Erythroblast (primary cell): ENCODE measurements around the gene CD47.

Experiments
- GATA1 ChIP-seq: IDR thresholded peaks from 2 replicates; pipeline ENCODE4 v1.6.1; 2011; ENCODE audit warnings: low read depth, mild to moderate bottlenecking, control low read depth, low read length, moderate library complexity
- POLR2A ChIP-seq: IDR thresholded peaks from 2 replicates; pipeline ENCODE4 v1.6.1; 2011; ENCODE audit warnings: mild to moderate bottlenecking, low read length

DNA sequence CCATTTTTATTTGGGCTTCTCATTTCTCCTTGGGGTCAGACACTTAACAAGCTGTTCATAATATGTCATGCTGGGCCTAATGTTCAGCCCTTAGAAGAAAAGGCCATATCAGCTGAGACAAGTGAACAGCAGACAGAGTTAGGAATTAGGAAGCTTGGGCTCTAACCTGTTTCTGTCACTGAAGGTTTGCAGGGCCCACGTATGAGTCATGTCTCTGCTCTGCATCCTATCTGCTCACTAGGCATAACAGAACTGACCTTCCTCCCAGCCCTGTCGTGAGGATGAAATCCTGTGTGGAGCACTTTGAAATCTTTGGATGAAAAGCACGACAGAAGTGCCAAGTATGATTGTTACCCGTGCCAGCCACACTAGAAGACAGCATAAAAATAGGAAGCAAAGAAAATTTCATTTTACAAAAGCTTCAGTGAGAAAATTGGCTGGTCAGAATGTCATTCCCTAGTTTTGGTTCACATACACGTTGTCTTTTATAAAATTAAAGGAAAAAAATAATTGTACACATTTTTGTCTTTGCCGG, 26.5 kb upstream of the CD47 start:
- no peak for TF ChIP-seq POLR2A
- no peak for TF ChIP-seq GATA1
